HepG2 (cell line): ENCODE results near the gene IL17F. TPM values are rescaled to one million over a fixed set of nuclear protein-coding genes. Genes with fewer than 3 reads are reported as not detected.

Source experiments
- ATAC-seq: fragments of 200-7000 bp; cut with Tn5 transposase; 3 replicates; pipeline ENCODE4 v1.9.1; 2020; ENCODE audit warnings: mild to moderate bottlenecking, moderate library complexity
- BruUV-seq: library from RNA; stranded (reverse); fragments of 400-500 nt; replicated peaks from 2 replicates; lab custom pipeline; 2021; lab: Mats Ljungman, UMichigan
- CTCF ChIA-PET: fragments of 300-600 bp; formaldehyde crosslinking; extraction: SDS; loops from one replicate; lab custom pipeline; 2021; ENCODE audit warnings: low total read pairs, inconsistent platforms, low intra/inter-chr PET ratio; lab: Yijun Ruan, JAX
- POLR2A ChIA-PET: fragments of 350-600 bp; sonication (Branson Sonifier 250); formaldehyde crosslinking; loops from one replicate; lab custom pipeline; 2020; ENCODE audit warnings: antibody characterized with exemption, inconsistent platforms; lab: Yijun Ruan, JAX
- DNase-seq: peaks from one replicate; pipeline ENCODE4 v3.0.0-alpha.2; 2015; ENCODE audit warnings: low spot score
- FAIRE-seq: peaks from 3 replicates; lab custom pipeline; 2011; peaks lifted over from hg19 to GRCh38; lab: Jason Lieb, UNC
- H2AFZ ChIP-seq: one replicate; pipeline ENCODE4 v1.6.1; 2011; ENCODE audit warnings: low read length, inconsistent platforms
- H3K27ac ChIP-seq: fragments of 300-600 bp; 3 replicates; pipeline ENCODE4 v1.8.0; 2011; ENCODE audit warnings: mixed run types, mild to moderate bottlenecking, mixed read lengths, low read length, inconsistent platforms; ENCODE audit not compliant: insufficient read depth; ENCODE audit errors: extremely low read length
- H3K27me3 ChIP-seq, 2 experiments: fragments of 200-600 bp in 1 of 2; 2 replicates in 1 of 2; 3 replicates in 1 of 2; pipeline versions ENCODE4 v1.6.0 to v1.8.0; 2011; ENCODE audit warnings: low read length in 2 of 2, mild to moderate bottlenecking in 2 of 2, moderate library complexity in 2 of 2, inconsistent platforms in 1 of 2; ENCODE audit not compliant: insufficient read depth in 2 of 2, control insufficient read depth in 1 of 2
- H3K36me3 ChIP-seq, 2 experiments: fragments of 200-600 bp in 1 of 2; replicated peaks in 1 of 2; 2 replicates in 1 of 2; 3 replicates in 1 of 2; pipeline versions ENCODE4 v1.5.1 to v1.8.0; 2011; ENCODE audit warnings: low read length in 2 of 2, inconsistent platforms in 1 of 2; ENCODE audit not compliant: insufficient read depth in 2 of 2, control insufficient read depth in 1 of 2
- H3K4me1 ChIP-seq: 2 replicates; pipeline ENCODE4 v1.5.1; 2012; ENCODE audit warnings: low read length, inconsistent platforms; ENCODE audit not compliant: insufficient read depth
- H3K4me2 ChIP-seq: 2 replicates; pipeline ENCODE4 v1.6.0; 2011; ENCODE audit warnings: low read depth, low read length, inconsistent platforms
- H3K4me3 ChIP-seq, 3 experiments: fragments of 200-600 bp in 1 of 3; sonication (generic), shearing (Covaris generic) in 1 of 3; replicated peaks in 1 of 3; 2 replicates each; pipeline ENCODE4 v1.5.1; 2011 to 2016; ENCODE audit warnings: low read length in 3 of 3, inconsistent platforms in 2 of 3, low read depth in 2 of 3, mild to moderate bottlenecking in 2 of 3, control low read depth in 1 of 3, mixed read lengths in 1 of 3; ENCODE audit not compliant: insufficient read depth in 1 of 3
- H3K79me2 ChIP-seq: one replicate; pipeline ENCODE4 v1.6.1; 2011; ENCODE audit warnings: low read length, inconsistent platforms; ENCODE audit not compliant: insufficient read depth
- H3K9ac ChIP-seq: 2 replicates; pipeline ENCODE4 v1.6.0; 2011; ENCODE audit warnings: mild to moderate bottlenecking, low read depth, low read length, inconsistent platforms; ENCODE audit not compliant: insufficient read depth
- H3K9me3 ChIP-seq: 2 replicates; pipeline ENCODE4 v1.5.1; 2012; ENCODE audit warnings: mild to moderate bottlenecking, low read length
- H4K20me1 ChIP-seq: 2 replicates; pipeline ENCODE4 v1.6.0; 2011; ENCODE audit warnings: inconsistent platforms, mild to moderate bottlenecking, low read length, moderate library complexity; ENCODE audit not compliant: insufficient read depth
- KMT2A ChIP-seq: sonication (generic); formaldehyde crosslinking; IDR thresholded peaks from 2 replicates; pipeline ENCODE4 v1.4.0; 2020; ENCODE audit warnings: missing genetic modification reagents
- LRRFIP1 ChIP-seq: sonication (generic); formaldehyde crosslinking; conservative IDR thresholded peaks from 2 replicates; pipeline ENCODE4 v1.4.0; 2020; ENCODE audit warnings: missing genetic modification reagents
- MEF2D ChIP-seq: sonication (generic); formaldehyde crosslinking; IDR thresholded peaks from 2 replicates; pipeline ENCODE4 v1.5.1; 2020; ENCODE audit warnings: mild to moderate bottlenecking, missing genetic modification reagents
- RFXAP ChIP-seq: sonication (generic); formaldehyde crosslinking; IDR thresholded peaks from 2 replicates; pipeline ENCODE4 v1.4.0; 2020; ENCODE audit warnings: missing genetic modification reagents, borderline replicate concordance
- ZNF264 ChIP-seq: sonication (generic); formaldehyde crosslinking; IDR thresholded peaks from 2 replicates; pipeline ENCODE4 v1.4.0; 2020; ENCODE audit warnings: missing genetic modification reagents
- ZNF350 ChIP-seq: sonication (generic); formaldehyde crosslinking; IDR thresholded peaks from 2 replicates; pipeline ENCODE4 v1.4.0; 2020; ENCODE audit warnings: mild to moderate bottlenecking, low read depth, missing genetic modification reagents, borderline replicate concordance
- ZNF367 ChIP-seq: sonication (generic); formaldehyde crosslinking; IDR thresholded peaks from 2 replicates; pipeline ENCODE4 v1.4.0; 2020; ENCODE audit warnings: missing genetic modification reagents, borderline replicate concordance
- ZNF501 ChIP-seq: sonication (generic); formaldehyde crosslinking; IDR thresholded peaks from 2 replicates; pipeline ENCODE4 v1.5.1; 2020; ENCODE audit warnings: mild to moderate bottlenecking, moderate library complexity, missing genetic modification reagents
- ZNF775 ChIP-seq: sonication (generic); formaldehyde crosslinking; IDR thresholded peaks from 2 replicates; pipeline ENCODE4 v1.4.0; 2020; ENCODE audit warnings: missing genetic modification reagents, mild to moderate bottlenecking, moderate library complexity, borderline replicate concordance
- WGBS: methylation state at CpG from one replicate; pipeline ENCODE4 v1.1.6; 2017; ENCODE audit warnings: low lambda C conversion rate; 5-methylcytosine and 5-hydroxymethylcytosine counted together
- in situ Hi-C: cut with HindIII; loops from 2 replicates; pipeline ENCODE4 v1.10.0; 2017; ENCODE audit warnings: low pct_unique_long_range_greater_than_20kb; ENCODE audit not compliant: extremely low pct_ligation_motif_present
- intact Hi-C: fragments of 100-400 bp; cut with micrococcal nuclease; formaldehyde crosslinking; loops from one replicate; pipeline ENCODE4 v1.10.0; 2022; ENCODE audit not compliant: unreplicated experiment
- polyA plus RNA-seq, 8 experiments: library from polyadenylated mRNA; depleted of rRNA in 3 of 8; stranded (reverse) in 7 of 8; unstranded in 1 of 8; fragments of >200 nt; fragmentation: Illumina TruSeq in 4 of 8; extraction: Trizol in 4 of 8; gene quantifications; 2 replicates each; pipeline versions ENCODE4 v1.2.1 to v1.2.3, GENCODE V29; 2011 to 2016; ENCODE audit warnings: low read depth in 4 of 8, missing spikeins in 1 of 8, mixed read lengths in 1 of 8; ENCODE audit not compliant: insufficient read depth in 1 of 8
- total RNA-seq, 5 experiments: library from RNA; depleted of rRNA; stranded (reverse); fragments of >200 nt; fragmentation: Illumina TruSeq; extraction: Trizol; gene quantifications; 2 replicates each; pipeline ENCODE4 v1.2.3, GENCODE V29; 2016; ENCODE audit warnings: low read depth in 1 of 5

The IL17F gene
- total and polyA plus RNA-seq, 2 of the 13 experiments (the other 11 are each of a cell fraction or from before 2014, with no cell fraction given): not detected

GRCh38 chr6:52210227-52210626, 34.1 kb downstream of the IL17F start (continued):
- TF ChIP-seq LRRFIP1 (no peak), ZNF775 (CRISPR knock-in tag) (no peak), ZNF367 (CRISPR knock-in tag) (no peak), MEF2D (no peak)

GRCh38 chr6:52209770-52210169, 34.5 kb downstream of the IL17F start:
- TF ChIP-seq MEF2D: no peak
- TF ChIP-seq KMT2A: no peak
- no peak for TF ChIP-seq ZNF264 (CRISPR knock-in tag)
- no peak for TF ChIP-seq ZNF501 (CRISPR knock-in tag)
- no peak for TF ChIP-seq ZNF350 (CRISPR knock-in tag)
- no peak for TF ChIP-seq RFXAP
- FAIRE-seq: no peak
- Histone ChIP-seq H3K79me2 (no peaks in the 10 kb centered on the region), H3K36me3 (no peaks in the 10 kb centered on the region), H4K20me1 (no peaks in the 10 kb centered on the region), H2AFZ (no peak overlapping the region), H3K9ac (no peak overlapping the region), H3K27ac (no peak overlapping the region), H3K9me3 (no peaks in the 10 kb centered on the region), H3K4me3 (no peak overlapping the region), H3K4me2 (no peak overlapping the region), H3K4me1 (no peaks in the 10 kb centered on the region), H3K27me3 (peaks cover 0 to 7% of the 10 kb centered on the region in 2 experiments; a peak in 1 of 5 replicates)
- no peak for DNase-seq
- ChIA-PET CTCF (no interaction called here), POLR2A (no interaction called here)
- in situ Hi-C loops (no loop called here), intact Hi-C loops (no loop called here)
- 0% methylated on average over 2 of the region's 2 CpGs for WGBS
- BruUV-seq: no TSS peak
- ATAC-seq: no peak
